K562 (cell line): ENCODE results near the gene DGKA.

Experiments used
- DIDO1 ChIP-seq: fragments of 450-650 bp; IDR thresholded peaks from 2 replicates; pipeline ENCODE4 v1.6.1; 2016; ENCODE audit warnings: low read depth, missing biosample characterization, missing genetic modification characterization
- ID3 ChIP-seq, 2 experiments: fragments of 250-450 bp in 1 of 2; fragments of 450-650 bp in 1 of 2; sonication (Bioruptor Pico) in 1 of 2; IDR thresholded peaks; 2 replicates each; pipeline versions ENCODE4 v1.6.1 to v1.8.0; 2016 to 2021; ENCODE audit warnings: mild to moderate bottlenecking in 2 of 2, moderate library complexity in 2 of 2, missing compliant biosample characterization in 1 of 2, missing genetic modification characterization in 1 of 2
- SMARCC2 ChIP-seq: fragments of 450-650 bp; IDR thresholded peaks from 2 replicates; pipeline ENCODE4 v1.6.1; 2017; ENCODE audit warnings: antibody characterized with exemption, moderate library complexity, mild to moderate bottlenecking, low read depth
- TF ChIP-seq, protein P1 (sequence below): fragments of 200-600 bp; sonication (generic); IDR thresholded peaks from one replicate; pipeline ENCODE4 v1.6.1; 2012; ENCODE audit warnings: mild to moderate bottlenecking, low read depth, low read length, inconsistent platforms

- TF ChIP-seq, protein P1, sequence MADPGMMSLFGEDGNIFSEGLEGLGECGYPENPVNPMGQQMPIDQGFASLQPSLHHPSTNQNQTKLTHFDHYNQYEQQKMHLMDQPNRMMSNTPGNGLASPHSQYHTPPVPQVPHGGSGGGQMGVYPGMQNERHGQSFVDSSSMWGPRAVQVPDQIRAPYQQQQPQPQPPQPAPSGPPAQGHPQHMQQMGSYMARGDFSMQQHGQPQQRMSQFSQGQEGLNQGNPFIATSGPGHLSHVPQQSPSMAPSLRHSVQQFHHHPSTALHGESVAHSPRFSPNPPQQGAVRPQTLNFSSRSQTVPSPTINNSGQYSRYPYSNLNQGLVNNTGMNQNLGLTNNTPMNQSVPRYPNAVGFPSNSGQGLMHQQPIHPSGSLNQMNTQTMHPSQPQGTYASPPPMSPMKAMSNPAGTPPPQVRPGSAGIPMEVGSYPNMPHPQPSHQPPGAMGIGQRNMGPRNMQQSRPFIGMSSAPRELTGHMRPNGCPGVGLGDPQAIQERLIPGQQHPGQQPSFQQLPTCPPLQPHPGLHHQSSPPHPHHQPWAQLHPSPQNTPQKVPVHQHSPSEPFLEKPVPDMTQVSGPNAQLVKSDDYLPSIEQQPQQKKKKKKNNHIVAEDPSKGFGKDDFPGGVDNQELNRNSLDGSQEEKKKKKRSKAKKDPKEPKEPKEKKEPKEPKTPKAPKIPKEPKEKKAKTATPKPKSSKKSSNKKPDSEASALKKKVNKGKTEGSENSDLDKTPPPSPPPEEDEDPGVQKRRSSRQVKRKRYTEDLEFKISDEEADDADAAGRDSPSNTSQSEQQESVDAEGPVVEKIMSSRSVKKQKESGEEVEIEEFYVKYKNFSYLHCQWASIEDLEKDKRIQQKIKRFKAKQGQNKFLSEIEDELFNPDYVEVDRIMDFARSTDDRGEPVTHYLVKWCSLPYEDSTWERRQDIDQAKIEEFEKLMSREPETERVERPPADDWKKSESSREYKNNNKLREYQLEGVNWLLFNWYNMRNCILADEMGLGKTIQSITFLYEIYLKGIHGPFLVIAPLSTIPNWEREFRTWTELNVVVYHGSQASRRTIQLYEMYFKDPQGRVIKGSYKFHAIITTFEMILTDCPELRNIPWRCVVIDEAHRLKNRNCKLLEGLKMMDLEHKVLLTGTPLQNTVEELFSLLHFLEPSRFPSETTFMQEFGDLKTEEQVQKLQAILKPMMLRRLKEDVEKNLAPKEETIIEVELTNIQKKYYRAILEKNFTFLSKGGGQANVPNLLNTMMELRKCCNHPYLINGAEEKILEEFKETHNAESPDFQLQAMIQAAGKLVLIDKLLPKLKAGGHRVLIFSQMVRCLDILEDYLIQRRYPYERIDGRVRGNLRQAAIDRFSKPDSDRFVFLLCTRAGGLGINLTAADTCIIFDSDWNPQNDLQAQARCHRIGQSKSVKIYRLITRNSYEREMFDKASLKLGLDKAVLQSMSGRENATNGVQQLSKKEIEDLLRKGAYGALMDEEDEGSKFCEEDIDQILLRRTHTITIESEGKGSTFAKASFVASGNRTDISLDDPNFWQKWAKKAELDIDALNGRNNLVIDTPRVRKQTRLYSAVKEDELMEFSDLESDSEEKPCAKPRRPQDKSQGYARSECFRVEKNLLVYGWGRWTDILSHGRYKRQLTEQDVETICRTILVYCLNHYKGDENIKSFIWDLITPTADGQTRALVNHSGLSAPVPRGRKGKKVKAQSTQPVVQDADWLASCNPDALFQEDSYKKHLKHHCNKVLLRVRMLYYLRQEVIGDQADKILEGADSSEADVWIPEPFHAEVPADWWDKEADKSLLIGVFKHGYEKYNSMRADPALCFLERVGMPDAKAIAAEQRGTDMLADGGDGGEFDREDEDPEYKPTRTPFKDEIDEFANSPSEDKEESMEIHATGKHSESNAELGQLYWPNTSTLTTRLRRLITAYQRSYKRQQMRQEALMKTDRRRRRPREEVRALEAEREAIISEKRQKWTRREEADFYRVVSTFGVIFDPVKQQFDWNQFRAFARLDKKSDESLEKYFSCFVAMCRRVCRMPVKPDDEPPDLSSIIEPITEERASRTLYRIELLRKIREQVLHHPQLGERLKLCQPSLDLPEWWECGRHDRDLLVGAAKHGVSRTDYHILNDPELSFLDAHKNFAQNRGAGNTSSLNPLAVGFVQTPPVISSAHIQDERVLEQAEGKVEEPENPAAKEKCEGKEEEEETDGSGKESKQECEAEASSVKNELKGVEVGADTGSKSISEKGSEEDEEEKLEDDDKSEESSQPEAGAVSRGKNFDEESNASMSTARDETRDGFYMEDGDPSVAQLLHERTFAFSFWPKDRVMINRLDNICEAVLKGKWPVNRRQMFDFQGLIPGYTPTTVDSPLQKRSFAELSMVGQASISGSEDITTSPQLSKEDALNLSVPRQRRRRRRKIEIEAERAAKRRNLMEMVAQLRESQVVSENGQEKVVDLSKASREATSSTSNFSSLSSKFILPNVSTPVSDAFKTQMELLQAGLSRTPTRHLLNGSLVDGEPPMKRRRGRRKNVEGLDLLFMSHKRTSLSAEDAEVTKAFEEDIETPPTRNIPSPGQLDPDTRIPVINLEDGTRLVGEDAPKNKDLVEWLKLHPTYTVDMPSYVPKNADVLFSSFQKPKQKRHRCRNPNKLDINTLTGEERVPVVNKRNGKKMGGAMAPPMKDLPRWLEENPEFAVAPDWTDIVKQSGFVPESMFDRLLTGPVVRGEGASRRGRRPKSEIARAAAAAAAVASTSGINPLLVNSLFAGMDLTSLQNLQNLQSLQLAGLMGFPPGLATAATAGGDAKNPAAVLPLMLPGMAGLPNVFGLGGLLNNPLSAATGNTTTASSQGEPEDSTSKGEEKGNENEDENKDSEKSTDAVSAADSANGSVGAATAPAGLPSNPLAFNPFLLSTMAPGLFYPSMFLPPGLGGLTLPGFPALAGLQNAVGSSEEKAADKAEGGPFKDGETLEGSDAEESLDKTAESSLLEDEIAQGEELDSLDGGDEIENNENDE, result no peak
- TF ChIP-seq ID3 (CRISPR knock-in tag; IDR thresholded peaks at IDR 0.05), result no peak
- TF ChIP-seq ID3 (tag; IDR thresholded peaks at IDR 0.05), result no peak
- no peak for TF ChIP-seq SMARCC2
- no peak for TF ChIP-seq DIDO1 (tag)
Measured at GRCh38 chr12:55933799-55934742, 3.1 kb downstream of the DGKA start.
